Hematopoietic multipotent progenitor cell treated with erythropoietin and hydrocortisone succinate and interleukin-3 and kit ligand, for 6 days (in vitro differentiated cells): Measurements from ENCODE around the gene FAM171A2.
A peak's percentile ranks its signal among the peaks of the same experiment; 100 is the strongest.
"Not testable (repeated sequence)": the region's sequence is repeated elsewhere in the genome, so short reads cannot be mapped to it uniquely, and the experiment has no call there.

Experiments
- DNase-seq: peaks from one replicate; pipeline ENCODE4 v3.0.0-alpha.2; 2015

FAM171A2 gene

GRCh38 chr17:44343510-44344209, 20.0 kb downstream of the FAM171A2 start:
- no peak for DNase-seq

DNA sequence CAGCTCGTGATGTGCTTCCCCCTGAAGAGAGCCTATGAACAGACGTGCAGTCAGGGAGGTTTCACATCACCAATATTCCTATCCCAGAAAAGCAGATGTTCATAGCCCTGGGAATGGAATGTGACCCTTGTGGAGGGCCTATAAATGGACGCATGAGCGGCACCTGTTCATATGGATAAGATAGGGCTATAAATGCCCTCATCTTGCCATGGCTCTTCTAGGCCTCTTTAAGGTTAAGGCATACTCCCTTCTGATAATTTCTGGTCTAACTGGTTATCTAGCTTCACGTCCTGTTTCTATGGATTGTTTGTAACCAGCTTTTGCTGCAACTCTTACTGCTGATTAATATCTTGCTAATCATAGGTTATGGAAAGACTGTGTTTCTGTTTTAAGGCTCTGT, 23.1 kb downstream of the FAM171A2 start:
- DNase-seq = not testable (repeated sequence)

DNA sequence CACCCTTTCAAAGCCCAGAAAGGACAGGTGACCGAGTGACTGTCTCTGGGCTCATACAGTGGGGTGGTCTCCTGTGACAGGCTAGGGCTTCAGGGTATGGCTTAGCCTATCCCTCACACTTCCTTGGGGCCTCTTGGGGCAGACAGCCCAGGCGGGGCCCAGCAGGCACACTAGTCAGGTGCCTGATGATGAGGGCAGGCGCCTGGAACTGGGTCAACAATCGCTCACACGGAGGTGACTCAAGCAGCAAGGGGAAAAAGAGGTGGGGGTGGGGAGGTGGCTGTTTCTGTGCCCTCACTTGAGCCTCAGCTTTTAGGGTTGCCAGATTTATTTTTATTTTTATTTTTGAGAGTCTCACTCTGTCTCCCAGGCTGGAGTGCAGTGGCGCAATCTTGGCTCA, 25.0 kb downstream of the FAM171A2 start:
- DNase-seq = no peak

DNA sequence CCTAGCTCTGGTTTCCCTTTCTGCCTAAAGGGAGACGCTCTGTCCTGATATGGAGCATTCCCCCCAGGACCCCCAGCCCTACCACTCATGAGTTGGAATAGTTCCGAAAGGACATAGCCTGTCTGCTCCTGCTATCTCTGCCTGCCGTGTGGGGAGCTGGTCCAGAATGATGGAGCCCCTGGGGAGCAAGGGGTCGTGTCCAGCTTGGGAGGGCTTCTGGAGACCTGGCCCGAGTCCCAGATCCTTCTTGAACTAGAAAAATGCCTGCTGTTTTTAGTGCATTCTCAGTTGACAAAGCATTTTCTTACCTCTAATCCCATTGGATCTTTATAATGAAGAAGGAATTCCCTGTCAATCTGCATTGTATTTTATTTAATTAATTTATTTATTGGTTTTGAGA, 27.7 kb downstream of the FAM171A2 start:
- DNase-seq = no peak

GRCh38 chr17:44335564-44335963, 28.1 kb downstream of the FAM171A2 start:
- DNase-seq = no peak

GRCh38 chr17:44334727-44335126, 28.9 kb downstream of the FAM171A2 start:
- no peak for DNase-seq

DNA sequence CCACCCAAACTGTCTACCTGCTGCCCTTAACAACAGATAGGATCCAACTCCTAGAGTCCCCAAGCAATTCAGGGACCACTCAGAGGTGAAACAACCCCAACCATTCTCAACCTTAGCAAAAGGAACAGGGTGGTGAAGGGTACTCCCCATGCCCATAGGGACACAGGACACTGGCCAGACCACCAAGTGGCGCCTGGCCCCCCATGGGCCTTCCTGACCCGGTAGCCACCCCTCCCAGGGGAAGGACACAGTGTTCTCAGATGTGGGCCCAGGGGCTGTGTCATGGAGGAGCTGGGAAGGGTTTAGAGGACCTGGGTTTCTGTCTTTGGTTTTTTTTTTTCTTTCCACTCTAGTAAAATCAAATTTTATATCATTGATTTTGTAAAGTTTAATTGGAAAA, 29.3 kb downstream of the FAM171A2 start:
- no peak for DNase-seq

DNA sequence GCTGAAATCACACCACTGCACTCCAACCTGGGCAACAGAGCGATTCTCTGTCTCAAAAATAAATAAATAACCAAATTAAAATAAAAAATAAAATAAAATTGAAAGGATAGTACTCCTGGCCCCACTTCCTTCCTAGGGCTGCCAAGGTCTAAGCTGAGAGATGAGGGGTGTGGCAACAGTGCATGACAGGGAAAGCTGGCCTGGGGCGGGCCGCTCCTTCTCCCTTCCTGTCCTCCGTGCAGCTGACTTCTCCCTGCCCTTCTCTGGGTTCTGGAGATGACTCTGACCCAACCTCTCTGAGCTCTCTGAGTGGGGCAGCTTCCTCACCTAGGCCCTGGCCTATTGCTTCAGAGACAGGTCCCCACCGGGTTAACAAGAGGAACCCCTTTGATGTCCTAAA, 30.3 kb downstream of the FAM171A2 start:
- DNase-seq = no peak

DNA sequence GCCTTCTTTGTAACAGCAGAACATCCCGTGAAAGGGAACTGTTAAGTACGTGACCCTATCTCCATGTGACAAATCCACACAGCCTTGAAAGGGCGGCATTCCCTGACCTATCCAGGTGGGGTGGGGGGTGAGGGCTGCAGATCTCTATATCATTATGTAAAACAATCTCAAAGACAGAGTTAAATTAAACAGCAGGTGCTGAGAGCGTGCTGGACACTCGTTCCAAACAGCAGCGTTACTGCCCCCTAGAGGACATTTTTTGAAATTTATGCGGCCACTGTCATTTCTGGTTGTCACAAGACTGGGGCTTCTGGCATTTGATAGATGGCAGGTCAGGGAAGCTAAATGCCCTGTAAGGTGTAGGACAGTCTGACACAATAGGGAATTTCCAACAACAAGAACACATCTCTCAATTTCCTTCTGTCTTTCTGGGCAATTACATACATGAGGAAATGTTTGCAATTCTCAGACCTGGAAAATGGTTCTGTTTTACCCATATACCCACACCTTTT, 32.3 kb downstream of the FAM171A2 start:
- DNase-seq = peak; percentile 92

GRCh38 chr17:44330263-44330662, 33.4 kb downstream of the FAM171A2 start:
- not testable (repeated sequence) for DNase-seq

DNA sequence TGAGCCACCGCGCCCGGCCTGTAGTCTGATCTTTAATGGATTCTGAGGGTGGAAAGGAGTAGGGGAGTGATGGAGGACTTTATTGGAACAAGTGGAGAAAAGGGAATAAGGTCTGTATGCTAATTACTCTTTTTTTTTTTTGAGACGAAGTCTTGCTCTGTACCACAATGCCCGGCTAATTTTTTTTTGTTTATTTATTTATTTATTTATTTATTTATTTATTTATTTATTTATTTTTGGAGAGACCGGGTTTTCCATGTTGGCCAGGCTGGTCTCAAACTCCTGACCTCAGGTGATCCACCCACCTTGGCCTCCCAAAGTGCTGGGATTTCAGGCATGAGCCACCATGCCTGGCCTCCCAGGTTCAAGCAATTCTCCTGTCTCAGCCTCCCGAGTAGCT, 34.1 kb downstream of the FAM171A2 start:
- DNase-seq = not testable (repeated sequence)

- no peak for DNase-seq
Observed at GRCh38 chr17:44327715-44328449, 35.8 kb downstream of the FAM171A2 start.

DNA sequence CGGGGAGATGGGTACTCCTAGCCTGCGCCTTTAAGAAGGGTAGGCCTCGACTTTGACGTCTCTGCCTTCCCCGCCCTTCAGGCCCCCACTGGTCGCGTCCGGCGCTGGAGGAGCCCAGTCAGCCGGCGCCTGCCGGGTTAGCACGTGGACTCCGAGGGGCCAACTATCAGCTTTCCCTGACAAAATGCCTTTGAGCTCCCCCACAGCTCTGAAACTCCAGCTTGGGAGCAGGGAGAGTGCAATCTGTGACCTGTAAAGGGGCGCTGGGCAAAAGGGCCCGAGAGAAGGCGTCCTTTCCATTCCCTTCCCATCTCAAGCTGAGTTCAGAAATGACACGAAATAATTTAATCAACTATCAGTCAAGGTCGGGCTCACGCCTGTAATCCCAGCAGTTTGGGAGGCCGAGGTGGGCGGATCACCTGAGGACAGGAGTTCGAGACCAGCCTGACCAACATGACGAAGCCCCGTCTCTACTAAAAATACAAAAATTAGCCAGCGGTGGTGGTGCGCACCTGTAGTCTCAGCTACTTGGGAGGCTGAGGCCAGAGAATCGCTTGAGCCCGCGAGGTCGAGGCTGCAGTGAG, 36.7 kb downstream of the FAM171A2 start:
- DNase-seq = peak; percentile 98

GRCh38 chr17:44324571-44325275, 38.9 kb downstream of the FAM171A2 start, which contains the start of gene SLC25A39:
Gene SLC25A39 (minus strand): TSS chr17:44324823. CDS start chr17:44323562, 1,261 bp downstream.
- DNase-seq = peak; percentile 93

DNA sequence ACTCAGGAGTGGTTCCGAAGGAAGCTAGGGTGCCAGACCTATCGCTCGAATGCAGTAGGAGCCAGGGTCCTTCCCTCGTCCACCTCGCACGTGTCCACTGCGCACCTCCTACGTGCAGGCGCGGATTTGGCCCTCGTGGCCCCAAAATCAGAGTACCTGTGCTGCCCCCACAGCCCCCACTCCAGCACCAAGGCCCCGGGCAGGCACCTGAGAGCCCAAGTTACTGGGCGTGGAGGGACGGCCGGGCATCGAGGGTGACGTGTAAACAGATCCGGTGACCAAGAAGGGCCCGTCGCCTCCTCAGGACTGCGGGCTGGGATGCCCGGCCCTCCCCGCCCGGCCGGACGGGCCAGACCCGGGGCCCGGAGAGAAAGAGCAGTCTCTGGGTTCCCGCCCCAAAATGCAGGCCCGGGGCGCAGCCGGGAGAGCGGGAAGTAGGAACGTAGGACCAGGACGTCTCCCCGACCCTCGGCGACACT, 39.5 kb downstream of the FAM171A2 start:
- no peak for DNase-seq

- no peak for DNase-seq
Observed at GRCh38 chr17:44323359-44324091, 40.1 kb downstream of the FAM171A2 start.

DNA sequence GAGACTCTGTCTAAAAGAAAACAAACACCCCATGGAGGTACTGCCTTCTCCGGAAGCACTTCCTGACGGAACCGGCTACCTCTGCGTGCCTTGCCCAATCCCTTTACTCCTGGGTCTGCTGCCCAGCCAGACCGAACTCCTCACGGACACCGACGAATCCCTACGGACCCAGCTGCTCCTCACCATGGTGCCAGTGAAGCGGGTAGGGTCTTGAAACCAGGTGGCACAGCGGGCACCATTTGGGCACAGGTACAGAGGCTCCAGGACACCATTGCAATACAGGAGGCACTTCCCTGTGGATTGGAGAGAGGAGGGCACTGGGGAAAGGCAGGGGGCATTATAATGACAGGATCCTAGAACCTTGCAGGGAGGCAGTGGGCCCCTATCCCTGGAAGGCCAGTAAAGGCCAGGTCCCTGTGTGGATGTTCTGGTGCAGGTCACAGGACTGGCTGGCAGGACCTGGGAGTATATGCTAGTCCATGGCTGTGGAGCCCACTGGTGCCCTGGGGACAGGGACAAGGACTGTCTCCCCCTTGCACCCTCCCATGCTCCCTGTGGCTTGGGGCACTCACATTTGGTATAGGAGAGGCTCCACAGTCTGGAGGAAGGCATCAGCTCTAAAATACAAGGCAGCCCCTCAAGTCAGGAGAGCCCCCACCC, 41.3 kb downstream of the FAM171A2 start:
- DNase-seq = no peak

DNA sequence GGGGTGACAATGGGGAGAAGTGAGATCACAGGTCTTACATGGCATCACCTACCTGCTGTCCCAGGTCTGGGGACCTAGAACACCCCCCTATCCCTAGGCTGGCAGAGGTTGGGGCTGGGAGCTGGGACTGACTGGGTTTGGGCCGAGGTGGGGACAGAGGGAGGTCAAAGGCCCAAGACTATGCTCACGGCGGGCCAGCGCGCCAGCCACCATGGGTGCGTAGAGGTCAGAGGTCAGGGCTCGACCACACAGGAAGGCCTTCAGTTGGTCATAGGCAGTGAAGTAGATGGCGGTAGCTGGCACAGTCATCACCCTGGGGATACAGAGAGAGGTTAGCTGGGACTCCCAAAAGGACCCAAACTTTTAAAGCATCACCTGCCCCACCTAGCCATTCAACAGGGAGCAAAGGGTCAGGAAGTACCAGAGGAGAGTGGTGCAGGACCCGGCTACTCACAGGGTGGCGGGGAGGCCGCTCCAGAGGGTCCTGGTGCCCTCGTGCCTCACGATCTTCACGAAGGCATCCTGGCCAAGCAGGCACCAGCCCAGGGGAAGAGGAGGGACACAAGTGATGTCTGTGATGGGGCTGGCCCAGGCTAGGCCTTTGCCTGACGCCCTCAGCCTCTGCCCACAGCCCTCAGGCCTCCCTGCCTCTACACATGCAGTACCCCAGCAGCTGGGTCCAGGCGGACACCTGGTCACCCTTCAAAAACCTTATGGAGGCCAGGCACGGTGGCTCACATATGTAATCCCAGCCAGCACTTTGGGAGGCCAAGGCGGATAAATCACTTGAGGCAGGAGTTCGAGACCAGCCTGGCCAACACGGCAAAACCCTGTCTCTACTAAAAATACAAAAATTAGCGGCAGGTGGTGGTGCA, 42.2 kb downstream of the FAM171A2 start:
- DNase-seq = no peak

GRCh38 chr17:44320066-44320465, 43.6 kb downstream of the FAM171A2 start:
- no peak for DNase-seq

GRCh38 chr17:44318077-44318892, 45.4 kb downstream of the FAM171A2 start:
- no peak for DNase-seq
